ENCODE results near the gene CD99. TPM values are rescaled to one million over a fixed set of nuclear protein-coding genes. Genes with fewer than 3 reads are reported as not detected.

The CD99 gene
- total RNA-seq, 4 donors from 2014 or later, result 134 to 178 (median 143) TPM

DNA sequence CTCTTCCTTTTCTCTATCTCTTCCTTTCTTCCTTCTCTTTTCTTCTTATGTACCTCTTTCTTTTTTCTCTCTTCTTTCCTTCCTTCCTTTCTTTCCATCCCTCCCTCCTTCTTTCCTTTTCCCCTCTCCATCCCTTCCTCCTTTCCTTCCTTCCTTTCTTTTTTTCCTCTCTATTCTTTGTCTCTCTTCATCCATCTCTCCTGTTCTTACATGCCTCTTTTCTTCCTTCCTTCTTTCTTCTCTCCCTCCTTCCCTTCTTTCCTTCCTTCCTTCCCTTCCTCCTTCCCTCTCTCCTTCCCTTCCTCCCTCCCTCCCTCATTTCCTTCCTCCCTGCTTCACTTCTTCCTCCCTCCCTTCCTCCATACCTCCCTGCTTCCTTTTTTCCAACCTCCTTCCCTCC is 41.6 kb downstream of the CD99 start:
- no peak for DNase-seq
- no peaks in the 10 kb centered on the region for H3K27me3 ChIP-seq
- intact Hi-C loops (cut with DNase I; ENCODE audit: low total_unique reads), result no loop called here
- H3K4me3 ChIP-seq, result no peak overlapping the region
- H3K27ac ChIP-seq, result no peak overlapping the region
- TF ChIP-seq POLR2AphosphoS5 (IDR thresholded peaks at IDR 0.05), result no peak
- TF ChIP-seq EP300 (IDR thresholded peaks at IDR 0.05; ENCODE audit: low read depth), result no peak
- no peak for TF ChIP-seq POLR2A (IDR thresholded peaks at IDR 0.05)
- TF ChIP-seq, protein P1, sequence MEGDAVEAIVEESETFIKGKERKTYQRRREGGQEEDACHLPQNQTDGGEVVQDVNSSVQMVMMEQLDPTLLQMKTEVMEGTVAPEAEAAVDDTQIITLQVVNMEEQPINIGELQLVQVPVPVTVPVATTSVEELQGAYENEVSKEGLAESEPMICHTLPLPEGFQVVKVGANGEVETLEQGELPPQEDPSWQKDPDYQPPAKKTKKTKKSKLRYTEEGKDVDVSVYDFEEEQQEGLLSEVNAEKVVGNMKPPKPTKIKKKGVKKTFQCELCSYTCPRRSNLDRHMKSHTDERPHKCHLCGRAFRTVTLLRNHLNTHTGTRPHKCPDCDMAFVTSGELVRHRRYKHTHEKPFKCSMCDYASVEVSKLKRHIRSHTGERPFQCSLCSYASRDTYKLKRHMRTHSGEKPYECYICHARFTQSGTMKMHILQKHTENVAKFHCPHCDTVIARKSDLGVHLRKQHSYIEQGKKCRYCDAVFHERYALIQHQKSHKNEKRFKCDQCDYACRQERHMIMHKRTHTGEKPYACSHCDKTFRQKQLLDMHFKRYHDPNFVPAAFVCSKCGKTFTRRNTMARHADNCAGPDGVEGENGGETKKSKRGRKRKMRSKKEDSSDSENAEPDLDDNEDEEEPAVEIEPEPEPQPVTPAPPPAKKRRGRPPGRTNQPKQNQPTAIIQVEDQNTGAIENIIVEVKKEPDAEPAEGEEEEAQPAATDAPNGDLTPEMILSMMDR (IDR thresholded peaks at IDR 0.05), result no peak
- H3K9me3 ChIP-seq, result no peaks in the 10 kb centered on the region
- no peaks in the 10 kb centered on the region for H3K4me1 ChIP-seq
- in situ Hi-C loops (cut with MboI; ENCODE audit: low pct_ligation_motif_present in 1 of 4, low pct_unique_long_range_greater_than_20kb in 1 of 4, low sequenced_read_pairs in 3 of 4), result no loop called here
- H3K36me3 ChIP-seq, result peaks cover 0 to 56% (median 15%) of the 10 kb centered on the region in 4 donors

DNA sequence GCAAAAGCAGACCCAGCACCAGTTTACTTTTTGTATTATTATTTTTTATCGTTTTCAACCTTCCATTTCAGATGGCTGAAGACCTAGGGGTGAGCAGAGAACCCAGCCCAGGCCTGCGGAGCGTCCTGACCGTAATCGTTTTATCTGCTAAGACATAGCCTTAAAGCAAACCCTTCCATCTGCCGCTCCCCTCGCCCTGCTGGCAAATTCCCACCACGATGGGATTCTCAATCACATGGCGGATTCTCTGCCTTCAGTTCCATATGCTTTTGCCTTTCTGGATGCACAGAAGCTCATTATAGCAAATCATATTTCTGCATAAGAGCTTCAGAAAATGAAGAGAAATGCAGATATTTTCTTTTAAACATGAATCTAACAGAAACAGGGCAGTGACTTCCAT is 42.2 kb downstream of the CD99 start:
- H3K4me1 ChIP-seq, result no peaks in the 10 kb centered on the region
- no peak overlapping the region for H3K4me3 ChIP-seq
- 92 to 97% methylated on average over 9 of the region's 9 CpGs for WGBS, 2 donors (ENCODE audit: low coverage in 1 of 2)
- H3K36me3 ChIP-seq, result peaks cover 0 to 52% (median 17%) of the 10 kb centered on the region in 4 donors
- TF ChIP-seq POLR2AphosphoS5 (IDR thresholded peaks at IDR 0.05) (no peak), POLR2A (IDR thresholded peaks at IDR 0.05) (no peak), EP300 (IDR thresholded peaks at IDR 0.05; ENCODE audit: low read depth) (no peak)
- TF ChIP-seq, protein P1 (IDR thresholded peaks at IDR 0.05), result no peak
- no peak overlapping the region for H3K27ac ChIP-seq
- H3K27me3 ChIP-seq, result no peaks in the 10 kb centered on the region
- no peak for DNase-seq
- in situ Hi-C loops (cut with MboI; ENCODE audit: low pct_ligation_motif_present in 1 of 4, low pct_unique_long_range_greater_than_20kb in 1 of 4, low sequenced_read_pairs in 3 of 4) (no loop called here), intact Hi-C loops (cut with DNase I; ENCODE audit: low total_unique reads) (no loop called here)
- no peaks in the 10 kb centered on the region for H3K9me3 ChIP-seq

DNA sequence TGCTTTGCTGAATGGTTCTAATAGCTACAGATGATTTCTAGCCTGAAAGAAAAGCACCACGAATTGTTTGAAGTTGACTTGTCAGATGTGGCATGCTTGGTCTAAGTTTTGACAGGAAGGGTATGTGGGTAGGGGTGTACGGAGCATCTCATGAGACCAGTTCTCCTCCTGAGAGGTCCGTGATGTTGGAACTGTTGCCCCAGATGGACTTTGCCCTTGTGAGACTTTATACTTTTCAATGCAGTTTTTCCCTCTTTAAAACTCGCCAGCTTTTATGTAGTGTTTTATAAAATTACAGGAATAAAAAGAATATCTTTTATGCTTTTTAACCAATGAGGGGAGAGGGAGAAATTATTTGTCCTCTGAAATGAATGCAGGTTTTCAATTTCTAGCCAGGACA is 44.2 kb downstream of the CD99 start:
- TF ChIP-seq POLR2A (IDR thresholded peaks at IDR 0.05) (no peak), EP300 (IDR thresholded peaks at IDR 0.05; ENCODE audit: low read depth) (no peak), POLR2AphosphoS5 (IDR thresholded peaks at IDR 0.05) (no peak)
- TF ChIP-seq, protein P1 (IDR thresholded peaks at IDR 0.05), result no peak
- Histone ChIP-seq H3K9me3 (no peaks in the 10 kb centered on the region), H3K4me1 (no peaks in the 10 kb centered on the region), H3K36me3 (peaks cover 0 to 49% (median 15%) of the 10 kb centered on the region in 4 donors), H3K4me3 (no peak overlapping the region), H3K27me3 (no peaks in the 10 kb centered on the region), H3K27ac (no peak overlapping the region)
- in situ Hi-C loops (cut with MboI; ENCODE audit: low pct_ligation_motif_present in 1 of 4, low pct_unique_long_range_greater_than_20kb in 1 of 4, low sequenced_read_pairs in 3 of 4) (no loop called here), intact Hi-C loops (cut with DNase I; ENCODE audit: low total_unique reads) (no loop called here)
- WGBS, 2 donors (ENCODE audit: low coverage in 1 of 2), result 94 to 100% methylated on average over 3 to 4 of the region's 4 CpGs
- DNase-seq, result no peak

DNA sequence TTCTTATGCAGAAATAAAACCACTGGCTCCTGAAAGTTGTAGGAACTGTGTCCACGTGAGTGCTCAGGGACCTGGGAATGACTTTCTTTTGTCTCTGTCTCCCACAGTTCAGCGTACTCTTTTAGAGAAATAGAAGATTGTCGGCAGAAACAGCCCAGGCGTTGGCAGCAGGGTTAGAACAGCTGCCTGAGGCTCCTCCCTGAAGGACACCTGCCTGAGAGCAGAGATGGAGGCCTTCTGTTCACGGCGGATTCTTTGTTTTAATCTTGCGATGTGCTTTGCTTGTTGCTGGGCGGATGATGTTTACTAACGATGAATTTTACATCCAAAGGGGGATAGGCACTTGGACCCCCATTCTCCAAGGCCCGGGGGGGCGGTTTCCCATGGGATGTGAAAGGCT is 49.6 kb downstream of the CD99 start:
- intact Hi-C loops (cut with DNase I; ENCODE audit: low total_unique reads), result no loop called here
- TF ChIP-seq, protein P1 (IDR thresholded peaks at IDR 0.05), result no peak
- TF ChIP-seq POLR2A (IDR thresholded peaks at IDR 0.05) (no peak), POLR2AphosphoS5 (IDR thresholded peaks at IDR 0.05) (no peak), EP300 (IDR thresholded peaks at IDR 0.05; ENCODE audit: low read depth) (no peak)
- Histone ChIP-seq H3K9me3 (no peaks in the 10 kb centered on the region), H3K27me3 (no peaks in the 10 kb centered on the region), H3K36me3 (peaks cover 0 to 27% (median 13%) of the 10 kb centered on the region in 4 donors), H3K27ac (no peak overlapping the region), H3K4me3 (no peak overlapping the region), H3K4me1 (no peaks in the 10 kb centered on the region)
- DNase-seq, result no peak
- 92 to 100% methylated on average over 4 to 11 of the region's 11 CpGs for WGBS, 2 donors (ENCODE audit: low coverage in 1 of 2)
- in situ Hi-C loops (cut with MboI; ENCODE audit: low pct_ligation_motif_present in 1 of 4, low pct_unique_long_range_greater_than_20kb in 1 of 4, low sequenced_read_pairs in 3 of 4), result no loop called here
